Measurements from ENCODE around the gene CCND1. TPM values are rescaled to one million over a fixed set of nuclear protein-coding genes. Genes with fewer than 3 reads are reported as not detected.
"Not testable (repeated sequence)": the region's sequence is repeated elsewhere in the genome, so short reads cannot be mapped to it uniquely, and the experiment has no call there.

Gene CCND1
- total RNA-seq, 1 experiment from 2014 or later: 106 TPM

DNA sequence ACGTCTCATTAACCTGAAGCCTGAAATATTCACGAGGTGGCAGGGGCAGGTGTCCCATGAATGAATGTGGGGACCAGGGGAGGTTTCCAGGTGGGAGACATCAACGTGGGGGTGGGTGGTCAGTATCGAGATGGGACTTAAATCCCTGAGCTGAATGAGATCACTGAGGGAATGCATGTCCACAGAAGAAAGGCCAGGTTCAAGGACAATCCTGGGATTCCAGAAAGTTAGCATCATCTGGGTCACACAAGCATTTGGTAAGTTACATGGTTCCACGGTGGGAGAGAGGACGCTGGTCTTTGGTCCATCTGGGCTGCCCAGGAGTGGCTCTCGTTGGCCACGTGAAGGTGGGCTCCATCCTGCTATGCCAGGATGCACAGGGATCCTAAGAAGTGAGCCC is 22.7 kb upstream of the CCND1 start:
- Mint-ChIP-seq H3K36me3 (ENCODE audit: insufficient read depth, unreplicated experiment) (no peaks in the 10 kb centered on the region), H3K27ac (ENCODE audit: low read depth, unreplicated experiment) (no peak overlapping the region), H3K4me3 (ENCODE audit: unreplicated experiment) (no peak overlapping the region), H3K4me1 (ENCODE audit: insufficient read depth, unreplicated experiment) (no peaks in the 10 kb centered on the region), H3K27me3 (ENCODE audit: insufficient read depth, unreplicated experiment) (no peaks in the 10 kb centered on the region), H3K9me3 (ENCODE audit: unreplicated experiment) (no peaks in the 10 kb centered on the region)
- BruUV-seq (replicated peaks): no TSS peak
- TF ChIP-seq, protein P1, sequence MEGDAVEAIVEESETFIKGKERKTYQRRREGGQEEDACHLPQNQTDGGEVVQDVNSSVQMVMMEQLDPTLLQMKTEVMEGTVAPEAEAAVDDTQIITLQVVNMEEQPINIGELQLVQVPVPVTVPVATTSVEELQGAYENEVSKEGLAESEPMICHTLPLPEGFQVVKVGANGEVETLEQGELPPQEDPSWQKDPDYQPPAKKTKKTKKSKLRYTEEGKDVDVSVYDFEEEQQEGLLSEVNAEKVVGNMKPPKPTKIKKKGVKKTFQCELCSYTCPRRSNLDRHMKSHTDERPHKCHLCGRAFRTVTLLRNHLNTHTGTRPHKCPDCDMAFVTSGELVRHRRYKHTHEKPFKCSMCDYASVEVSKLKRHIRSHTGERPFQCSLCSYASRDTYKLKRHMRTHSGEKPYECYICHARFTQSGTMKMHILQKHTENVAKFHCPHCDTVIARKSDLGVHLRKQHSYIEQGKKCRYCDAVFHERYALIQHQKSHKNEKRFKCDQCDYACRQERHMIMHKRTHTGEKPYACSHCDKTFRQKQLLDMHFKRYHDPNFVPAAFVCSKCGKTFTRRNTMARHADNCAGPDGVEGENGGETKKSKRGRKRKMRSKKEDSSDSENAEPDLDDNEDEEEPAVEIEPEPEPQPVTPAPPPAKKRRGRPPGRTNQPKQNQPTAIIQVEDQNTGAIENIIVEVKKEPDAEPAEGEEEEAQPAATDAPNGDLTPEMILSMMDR (IDR thresholded peaks at IDR 0.05; ENCODE audit: unreplicated experiment): no peak
- intact Hi-C loops (cut with micrococcal nuclease): no loop called here
- CTCF ChIA-PET: no interaction called here
- POLR2A ChIA-PET: no interaction called here
- DNase-seq (ENCODE audit: unreplicated experiment): no peak

DNA sequence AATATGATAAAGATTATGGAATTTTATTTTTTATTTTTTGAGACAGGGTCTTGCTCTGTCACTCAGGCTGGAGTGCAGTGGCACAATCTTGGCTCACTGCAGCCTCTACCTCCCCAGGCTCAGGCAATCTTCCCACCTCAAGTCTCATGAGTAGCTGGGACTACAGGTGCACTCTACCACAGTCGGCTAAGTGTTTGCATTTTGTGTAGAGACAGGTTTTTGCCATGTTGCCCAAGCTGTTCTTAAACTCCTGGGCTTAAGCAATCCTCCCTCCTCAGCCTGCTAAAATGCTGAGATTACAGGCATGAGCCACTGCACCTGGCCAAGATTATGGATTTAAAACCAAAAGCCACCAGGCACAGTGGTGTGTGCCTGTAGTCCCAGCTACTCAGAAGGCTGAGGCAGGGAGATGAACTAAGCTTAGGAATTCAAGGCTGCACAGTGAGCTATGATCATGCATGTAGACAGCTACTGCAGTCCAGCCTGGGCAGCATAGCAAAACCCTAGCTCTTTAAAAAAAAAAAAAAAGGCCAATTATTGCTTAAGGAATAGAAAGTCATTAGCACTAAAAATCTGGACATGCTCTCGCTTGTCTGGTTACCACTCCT is 20.2 kb upstream of the CCND1 start:
- Mint-ChIP-seq H3K27me3 (ENCODE audit: insufficient read depth, unreplicated experiment) (no peaks in the 10 kb centered on the region), H3K36me3 (ENCODE audit: insufficient read depth, unreplicated experiment) (no peaks in the 10 kb centered on the region), H3K27ac (ENCODE audit: low read depth, unreplicated experiment) (no peak overlapping the region), H3K4me3 (ENCODE audit: unreplicated experiment) (no peak overlapping the region), H3K4me1 (ENCODE audit: insufficient read depth, unreplicated experiment) (no peaks in the 10 kb centered on the region), H3K9me3 (ENCODE audit: unreplicated experiment) (no peaks in the 10 kb centered on the region)
- no peak for DNase-seq (ENCODE audit: unreplicated experiment)
- ChIA-PET POLR2A (interaction anchor here (0.9 to 1.3 kb wide), 6 partner anchors 10 to 520 kb away, joined by 3 to 6 read pairs (median 4); no protein-coding TSS in a partner anchor), CTCF (interaction anchor here (0.6 kb wide), 1 partner anchor 33 kb away, joined by 3 read pairs; no protein-coding TSS in a partner anchor)
- TF ChIP-seq, protein P1 (IDR thresholded peaks at IDR 0.05; ENCODE audit: unreplicated experiment): no peak
- intact Hi-C loops (cut with micrococcal nuclease): no loop called here
- no TSS peak for BruUV-seq (replicated peaks)

DNA sequence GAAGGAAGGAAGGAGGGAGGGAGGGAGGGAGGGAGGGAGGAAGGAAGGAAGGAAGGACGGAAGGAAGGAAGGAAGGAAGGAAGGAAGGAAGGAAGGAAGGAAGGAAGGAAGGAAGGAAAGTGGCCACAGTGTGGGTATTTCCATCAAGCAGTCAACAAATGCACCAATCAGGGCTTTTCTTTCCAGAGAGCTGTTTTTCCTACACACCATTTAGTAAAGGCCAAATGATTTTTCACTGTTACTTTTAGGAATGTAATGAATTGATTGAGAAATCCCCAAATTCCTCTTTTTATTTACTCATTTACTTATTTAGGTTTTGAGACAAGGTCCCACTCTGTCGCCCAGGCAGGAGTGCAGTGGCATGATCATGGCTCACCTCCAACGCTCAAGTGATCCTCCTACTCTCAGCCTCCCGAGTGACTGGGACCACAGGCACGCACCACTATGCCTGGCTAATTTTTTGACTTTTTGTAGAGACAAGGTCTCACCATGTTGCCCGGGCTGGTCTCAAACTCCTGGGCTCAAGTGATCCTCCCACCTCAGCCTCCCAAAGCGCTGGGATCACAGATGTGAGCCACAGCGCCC is 18.8 kb upstream of the CCND1 start:
- intact Hi-C loops (cut with micrococcal nuclease); H3K4me1 Mint-ChIP-seq (ENCODE audit: insufficient read depth, unreplicated experiment); H3K27ac Mint-ChIP-seq (ENCODE audit: low read depth, unreplicated experiment); H3K27me3 Mint-ChIP-seq (ENCODE audit: insufficient read depth, unreplicated experiment); DNase-seq (ENCODE audit: unreplicated experiment); BruUV-seq (replicated peaks); H3K4me3 Mint-ChIP-seq (ENCODE audit: unreplicated experiment); H3K36me3 Mint-ChIP-seq (ENCODE audit: insufficient read depth, unreplicated experiment); H3K9me3 Mint-ChIP-seq (ENCODE audit: unreplicated experiment): not testable (repeated sequence)
- CTCF ChIA-PET: interaction anchor here (0.7 to 0.8 kb wide), 2 partner anchors 18 to 491 kb away, joined by 3 read pairs; partner anchors contain the start of gene CCND1
- POLR2A ChIA-PET: interaction anchor here (1.1 kb wide), 1 partner anchor 18 kb away, joined by 3 read pairs; no protein-coding TSS in a partner anchor

DNA sequence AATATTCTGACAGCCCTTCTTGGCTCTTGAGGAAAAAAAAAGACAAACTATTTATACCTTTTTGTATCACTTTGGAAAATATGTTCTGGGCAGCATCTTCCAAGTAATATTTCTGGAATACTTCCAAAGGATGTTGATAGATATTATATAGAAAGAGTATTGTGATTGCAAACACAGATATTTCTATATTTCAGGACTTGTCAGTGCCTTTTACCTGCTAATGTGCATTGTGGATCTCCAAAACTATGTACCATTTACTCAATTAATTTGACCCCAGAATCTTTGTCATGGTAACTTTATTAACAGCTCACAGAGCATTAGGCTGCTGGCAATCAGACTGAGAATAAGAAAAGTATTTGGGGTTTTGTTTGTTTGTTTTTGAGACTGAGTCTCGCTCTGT is 16.7 kb upstream of the CCND1 start:
- ChIA-PET POLR2A (interaction anchor here (1.0 kb wide), 1 partner anchor 18 kb away, joined by 3 read pairs; no protein-coding TSS in a partner anchor), CTCF (interaction anchor here (0.7 to 0.8 kb wide), 2 partner anchors 292 to 485 kb away, joined by 3 read pairs; no protein-coding TSS in a partner anchor)
- TF ChIP-seq, protein P1 (IDR thresholded peaks at IDR 0.05; ENCODE audit: unreplicated experiment): no peak
- DNase-seq (ENCODE audit: unreplicated experiment): no peak
- Mint-ChIP-seq H3K9me3 (ENCODE audit: unreplicated experiment) (no peaks in the 10 kb centered on the region), H3K36me3 (ENCODE audit: insufficient read depth, unreplicated experiment) (no peaks in the 10 kb centered on the region), H3K27me3 (ENCODE audit: insufficient read depth, unreplicated experiment) (no peaks in the 10 kb centered on the region), H3K4me1 (ENCODE audit: insufficient read depth, unreplicated experiment) (no peaks in the 10 kb centered on the region), H3K27ac (ENCODE audit: low read depth, unreplicated experiment) (no peak overlapping the region), H3K4me3 (ENCODE audit: unreplicated experiment) (no peak overlapping the region)
- BruUV-seq (replicated peaks): no TSS peak
- intact Hi-C loops (cut with micrococcal nuclease): no loop called here
